HepG2 (cell line): ENCODE results near the gene DNAJC5. TPM values are rescaled to one million over a fixed set of nuclear protein-coding genes. Genes with fewer than 3 reads are reported as not detected.

Experiments
- ATAD3A ChIP-seq: sonication (generic); formaldehyde crosslinking; IDR thresholded peaks from 2 replicates; pipeline ENCODE4 v1.4.0; 2020; ENCODE audit warnings: missing genetic modification reagents
- ATF1 ChIP-seq: IDR thresholded peaks from 2 replicates; pipeline ENCODE4 v1.6.1; 2016; ENCODE audit warnings: mild to moderate bottlenecking, control low read depth
- GABPB1 ChIP-seq: IDR thresholded peaks from 2 replicates; pipeline ENCODE4 v1.6.1; 2016; ENCODE audit warnings: mild to moderate bottlenecking, missing genetic modification reagents, moderate library complexity, missing compliant biosample characterization
- IKZF4 ChIP-seq: sonication (generic); formaldehyde crosslinking; IDR thresholded peaks from 2 replicates; pipeline ENCODE4 v1.5.1; 2020; ENCODE audit warnings: borderline replicate concordance, mild to moderate bottlenecking, low read depth, missing genetic modification reagents; ENCODE audit errors: not compliant biosample characterization
- KMT2A ChIP-seq: sonication (generic); formaldehyde crosslinking; IDR thresholded peaks from 2 replicates; pipeline ENCODE4 v1.4.0; 2020; ENCODE audit warnings: missing genetic modification reagents
- NFKBIZ ChIP-seq: IDR thresholded peaks from 2 replicates; pipeline ENCODE4 v1.6.1; 2018; ENCODE audit warnings: missing genetic modification reagents, missing compliant biosample characterization
- SETDB1 ChIP-seq: sonication (generic); formaldehyde crosslinking; IDR thresholded peaks from 2 replicates; pipeline ENCODE4 v1.5.1; 2020; ENCODE audit warnings: missing genetic modification reagents, mild to moderate bottlenecking, borderline replicate concordance
- ZNF256 ChIP-seq: sonication (generic); formaldehyde crosslinking; conservative IDR thresholded peaks from 2 replicates; pipeline ENCODE4 v1.4.0; 2020; ENCODE audit warnings: missing genetic modification reagents
- ZNF260 ChIP-seq: sonication (generic); formaldehyde crosslinking; IDR thresholded peaks from 2 replicates; pipeline ENCODE4 v1.4.0; 2020; ENCODE audit warnings: missing genetic modification reagents, low read depth, mild to moderate bottlenecking, borderline replicate concordance
- ZNF337 ChIP-seq: sonication (generic); formaldehyde crosslinking; IDR thresholded peaks from 2 replicates; pipeline ENCODE4 v1.5.1; 2020; ENCODE audit warnings: missing genetic modification reagents, low read depth, mild to moderate bottlenecking, borderline replicate concordance
- ZNF383 ChIP-seq: sonication (generic); formaldehyde crosslinking; IDR thresholded peaks from 2 replicates; pipeline ENCODE4 v1.4.0; 2020; ENCODE audit warnings: missing genetic modification reagents, mild to moderate bottlenecking, borderline replicate concordance
- ZNF407 ChIP-seq: sonication (generic); formaldehyde crosslinking; IDR thresholded peaks from one replicate; pipeline ENCODE4 v1.5.1; 2020; ENCODE audit warnings: mild to moderate bottlenecking, missing genetic modification reagents; ENCODE audit errors: not compliant biosample characterization
- ZNF616 ChIP-seq: sonication (generic); formaldehyde crosslinking; IDR thresholded peaks from 2 replicates; pipeline ENCODE4 v1.5.0; 2020; ENCODE audit warnings: low read depth, mild to moderate bottlenecking, missing genetic modification reagents
- ZNF672 ChIP-seq: sonication (generic); formaldehyde crosslinking; IDR thresholded peaks from 2 replicates; pipeline ENCODE4 v1.8.1; 2022; ENCODE audit warnings: missing genetic modification reagents
- ZNF687 ChIP-seq: sonication (generic); formaldehyde crosslinking; IDR thresholded peaks from 2 replicates; pipeline ENCODE4 v1.5.1; 2020; ENCODE audit warnings: mild to moderate bottlenecking, missing genetic modification reagents, moderate library complexity
- ZNF780A ChIP-seq: sonication (generic); formaldehyde crosslinking; IDR thresholded peaks from 2 replicates; pipeline ENCODE4 v1.8.0; 2022; ENCODE audit warnings: mild to moderate bottlenecking, missing genetic modification reagents, moderate library complexity
- polyA plus RNA-seq, 8 experiments: library from polyadenylated mRNA; depleted of rRNA in 3 of 8; stranded (reverse) in 7 of 8; unstranded in 1 of 8; fragments of >200 nt; fragmentation: Illumina TruSeq in 4 of 8; extraction: Trizol in 4 of 8; gene quantifications; 2 replicates each; pipeline versions ENCODE4 v1.2.1 to v1.2.3, GENCODE V29; 2011 to 2016; ENCODE audit warnings: low read depth in 4 of 8, missing spikeins in 1 of 8, mixed read lengths in 1 of 8; ENCODE audit not compliant: insufficient read depth in 1 of 8
- total RNA-seq, 5 experiments: library from RNA; depleted of rRNA; stranded (reverse); fragments of >200 nt; fragmentation: Illumina TruSeq; extraction: Trizol; gene quantifications; 2 replicates each; pipeline ENCODE4 v1.2.3, GENCODE V29; 2016; ENCODE audit warnings: low read depth in 1 of 5

The DNAJC5 gene
- total and polyA plus RNA-seq, 2 of the 13 experiments (the other 11 are each of a cell fraction or from before 2014, with no cell fraction given), result 42.8 to 64.5 TPM

- TF ChIP-seq KMT2A (CRISPR knock-in tag) (peak; percentile 98), GABPB1 (CRISPR knock-in tag) (peak; percentile 100), ATF1 (CRISPR knock-in tag) (peak; percentile 99), ATAD3A (CRISPR knock-in tag) (no peak), NFKBIZ (CRISPR knock-in tag) (peak; percentile 78; the same call in 1 of the 2 replicates), ZNF383 (0 out of 2 replicates have a peak, but pooled peaks have one; percentile 19), ZNF260 (CRISPR knock-in tag) (no peak), ZNF337 (CRISPR knock-in tag) (peak; percentile 98), SETDB1 (CRISPR knock-in tag) (no peak), IKZF4 (peak; percentile 91), ZNF687 (CRISPR knock-in tag) (peak; percentile 98), ZNF256 (CRISPR knock-in tag) (peak; percentile 75; the same call in 1 of the 2 replicates), ZNF672 (CRISPR knock-in tag) (peak; percentile 92; the same call in 1 of the 2 replicates), ZNF780A (CRISPR knock-in tag) (peak; percentile 75; the same call in 1 of the 2 replicates), ZNF407 (CRISPR knock-in tag) (peak; percentile 95), ZNF616 (CRISPR knock-in tag) (no peak; the same call in none of the 2 replicates)
These were observed 86.1 kb downstream of the DNAJC5 start, which contains the start of gene PRPF6 (continued) for GRCh38 chr20:63980806-63981728.
